DND-41 (cell line): ENCODE measurements around the gene SCAPER.

Experiments used
- EZH2 ChIP-seq: IDR thresholded peaks from 3 replicates; pipeline ENCODE4 v1.6.1; 2012; ENCODE audit warnings: borderline replicate concordance, low read depth, mild to moderate bottlenecking, moderate library complexity, low read length, inconsistent platforms; ENCODE audit not compliant: severe bottlenecking
- TF ChIP-seq, protein P1 (sequence below): IDR thresholded peaks from 2 replicates; pipeline ENCODE4 v1.5.1; 2012; ENCODE audit warnings: borderline replicate concordance, low read length, moderate library complexity, mild to moderate bottlenecking; ENCODE audit not compliant: poor library complexity, severe bottlenecking; ENCODE audit errors: extremely low read depth

DNA sequence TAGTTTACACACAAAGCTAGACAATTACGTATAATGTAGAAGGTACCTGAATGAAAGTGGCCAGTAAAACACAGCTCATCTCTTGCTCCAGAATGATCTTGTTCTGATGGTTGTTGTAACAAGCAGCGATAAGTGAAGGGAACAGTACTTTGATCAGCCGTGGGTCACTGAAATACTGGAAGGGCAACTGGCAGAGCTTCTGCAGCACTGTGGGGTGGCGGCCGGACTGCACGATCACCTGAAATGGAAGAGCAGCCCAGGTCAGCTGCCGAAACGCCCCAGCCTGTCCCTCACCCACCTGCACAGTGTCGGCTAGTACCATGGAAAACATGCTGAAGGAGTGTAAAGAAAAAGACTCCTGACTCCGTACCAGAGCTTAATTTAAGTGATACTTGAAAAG is 551.2 kb downstream of the SCAPER start:
- TF ChIP-seq, protein P1, sequence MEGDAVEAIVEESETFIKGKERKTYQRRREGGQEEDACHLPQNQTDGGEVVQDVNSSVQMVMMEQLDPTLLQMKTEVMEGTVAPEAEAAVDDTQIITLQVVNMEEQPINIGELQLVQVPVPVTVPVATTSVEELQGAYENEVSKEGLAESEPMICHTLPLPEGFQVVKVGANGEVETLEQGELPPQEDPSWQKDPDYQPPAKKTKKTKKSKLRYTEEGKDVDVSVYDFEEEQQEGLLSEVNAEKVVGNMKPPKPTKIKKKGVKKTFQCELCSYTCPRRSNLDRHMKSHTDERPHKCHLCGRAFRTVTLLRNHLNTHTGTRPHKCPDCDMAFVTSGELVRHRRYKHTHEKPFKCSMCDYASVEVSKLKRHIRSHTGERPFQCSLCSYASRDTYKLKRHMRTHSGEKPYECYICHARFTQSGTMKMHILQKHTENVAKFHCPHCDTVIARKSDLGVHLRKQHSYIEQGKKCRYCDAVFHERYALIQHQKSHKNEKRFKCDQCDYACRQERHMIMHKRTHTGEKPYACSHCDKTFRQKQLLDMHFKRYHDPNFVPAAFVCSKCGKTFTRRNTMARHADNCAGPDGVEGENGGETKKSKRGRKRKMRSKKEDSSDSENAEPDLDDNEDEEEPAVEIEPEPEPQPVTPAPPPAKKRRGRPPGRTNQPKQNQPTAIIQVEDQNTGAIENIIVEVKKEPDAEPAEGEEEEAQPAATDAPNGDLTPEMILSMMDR: no peak
- no peak for TF ChIP-seq EZH2
